Measurements from ENCODE around the gene DOK1.

Gene DOK1

DNA sequence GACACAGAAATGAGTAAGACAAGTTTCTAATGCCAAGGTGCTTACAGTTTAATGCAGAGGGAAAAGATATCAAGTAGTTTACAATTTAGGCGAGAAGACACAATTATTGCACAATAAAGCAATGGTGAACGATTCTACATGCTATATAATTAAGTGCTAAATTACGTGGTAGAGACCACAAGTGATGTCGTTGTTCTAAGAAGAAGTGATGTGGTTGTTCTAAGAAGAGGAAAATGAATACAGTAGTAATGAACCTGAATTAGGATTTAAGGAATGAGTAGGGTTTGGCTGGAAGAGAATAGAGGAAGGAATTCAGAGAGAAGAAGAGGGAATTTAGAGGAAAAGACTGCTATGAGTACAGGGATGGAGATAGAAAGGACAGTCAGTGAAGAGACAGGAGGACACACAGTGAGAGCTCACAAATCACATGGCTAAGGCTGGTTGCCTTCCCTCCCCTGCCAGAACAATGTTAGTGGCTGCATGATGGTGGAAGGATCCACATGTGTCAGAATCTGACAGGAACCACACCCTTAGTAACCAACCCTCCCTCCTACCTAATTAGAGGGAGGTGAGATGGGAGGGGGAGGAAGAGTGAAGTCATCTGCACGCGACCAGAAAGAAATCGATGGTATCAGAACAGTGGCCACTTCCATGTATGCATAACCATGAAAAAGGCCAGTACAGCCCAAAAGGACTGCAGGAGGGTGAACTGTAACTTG is 48.9 kb downstream of the DOK1 start:
- DNase-seq (ENCODE audit: low read depth), result no peak
- H3K4me3 ChIP-seq (ENCODE audit: low read depth, low read length), result no peak overlapping the region
- TF ChIP-seq, protein P1, sequence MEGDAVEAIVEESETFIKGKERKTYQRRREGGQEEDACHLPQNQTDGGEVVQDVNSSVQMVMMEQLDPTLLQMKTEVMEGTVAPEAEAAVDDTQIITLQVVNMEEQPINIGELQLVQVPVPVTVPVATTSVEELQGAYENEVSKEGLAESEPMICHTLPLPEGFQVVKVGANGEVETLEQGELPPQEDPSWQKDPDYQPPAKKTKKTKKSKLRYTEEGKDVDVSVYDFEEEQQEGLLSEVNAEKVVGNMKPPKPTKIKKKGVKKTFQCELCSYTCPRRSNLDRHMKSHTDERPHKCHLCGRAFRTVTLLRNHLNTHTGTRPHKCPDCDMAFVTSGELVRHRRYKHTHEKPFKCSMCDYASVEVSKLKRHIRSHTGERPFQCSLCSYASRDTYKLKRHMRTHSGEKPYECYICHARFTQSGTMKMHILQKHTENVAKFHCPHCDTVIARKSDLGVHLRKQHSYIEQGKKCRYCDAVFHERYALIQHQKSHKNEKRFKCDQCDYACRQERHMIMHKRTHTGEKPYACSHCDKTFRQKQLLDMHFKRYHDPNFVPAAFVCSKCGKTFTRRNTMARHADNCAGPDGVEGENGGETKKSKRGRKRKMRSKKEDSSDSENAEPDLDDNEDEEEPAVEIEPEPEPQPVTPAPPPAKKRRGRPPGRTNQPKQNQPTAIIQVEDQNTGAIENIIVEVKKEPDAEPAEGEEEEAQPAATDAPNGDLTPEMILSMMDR (conservative IDR thresholded peaks at IDR 0.05; ENCODE audit: low read depth, low read length), result no peak

DNA sequence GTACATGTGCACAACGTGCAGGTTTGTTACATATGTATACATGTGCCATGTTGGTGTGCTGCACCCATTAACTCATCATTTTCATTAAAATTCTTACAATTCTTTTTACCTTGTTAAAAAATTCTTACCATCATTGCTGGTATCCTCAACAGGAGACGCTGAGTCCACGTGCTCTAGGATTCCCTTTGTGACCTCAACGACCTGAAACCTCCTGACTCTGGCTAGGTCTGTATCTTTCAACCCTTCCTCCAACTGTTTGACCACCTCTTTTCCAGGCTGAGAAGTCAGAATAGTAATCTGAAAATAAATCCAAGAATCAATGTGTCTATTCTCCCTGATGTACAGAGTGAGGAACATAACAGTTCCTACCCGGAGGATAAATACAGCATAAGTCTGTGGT is 52.4 kb downstream of the DOK1 start:
- no peak for DNase-seq (ENCODE audit: low read depth)
- TF ChIP-seq, protein P1 (conservative IDR thresholded peaks at IDR 0.05; ENCODE audit: low read depth, low read length), result no peak
- H3K4me3 ChIP-seq (ENCODE audit: low read depth, low read length), result no peak overlapping the region
